Endometrial microvascular endothelial cells (primary cell): ENCODE data around the gene CFHR2. TPM values are rescaled to one million over a fixed set of nuclear protein-coding genes. Genes with fewer than 3 reads are reported as not detected.
"Not testable (repeated sequence)": the region's sequence is repeated elsewhere in the genome, so short reads cannot be mapped to it uniquely, and the experiment has no call there.

Source experiments
- in situ Hi-C: cut with HindIII; loops from 2 replicates; pipeline ENCODE4 v1.10.0; 2017; ENCODE audit warnings: low sequenced_read_pairs, low pct_unique_long_range_greater_than_20kb; ENCODE audit errors: inconsistent ontology term
- total RNA-seq: library from RNA; depleted of rRNA; stranded (reverse); fragments of >200 nt; gene quantifications from one replicate; pipeline ENCODE4 v1.2.3, GENCODE V29; 2015; ENCODE audit errors: inconsistent ontology term

CFHR2 gene
- total RNA-seq, 1 donor from 2014 or later = not detected

DNA sequence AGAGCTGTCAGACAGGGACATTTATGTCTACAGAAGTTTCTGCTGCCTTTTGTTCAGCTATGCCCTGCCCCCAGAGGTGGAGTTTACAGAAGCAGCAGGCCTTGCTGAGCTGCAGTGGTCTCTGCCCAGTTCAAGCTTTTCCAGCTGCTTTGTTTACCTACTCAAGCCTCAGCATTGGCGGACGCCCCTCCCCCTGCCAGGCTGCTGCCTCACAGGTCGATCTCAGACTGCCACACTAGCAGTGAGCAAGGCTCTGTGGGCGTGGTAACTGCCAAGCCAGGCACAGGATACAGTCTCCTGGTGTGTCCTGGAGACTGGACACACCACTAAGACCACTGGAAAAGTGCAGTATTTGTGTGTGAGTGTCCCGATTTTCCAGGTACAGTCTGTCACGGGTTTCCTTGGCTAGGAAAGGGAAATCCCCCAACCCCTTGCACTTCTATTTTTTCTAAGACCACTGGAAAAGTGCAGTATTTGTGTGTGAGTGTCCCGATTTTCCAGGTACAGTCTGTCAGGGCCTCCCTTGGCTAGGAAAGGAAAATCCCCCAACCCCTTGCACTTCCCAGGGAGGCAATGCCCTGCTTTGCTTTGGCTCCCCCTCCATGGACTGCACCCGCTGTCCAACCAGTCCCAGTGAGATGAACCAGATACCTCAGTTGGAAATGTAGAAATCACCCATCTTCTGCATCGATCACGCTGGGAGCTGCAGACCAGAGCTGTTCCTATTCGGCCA is 48.5 kb downstream of the CFHR2 start:
- in situ Hi-C loops = not testable (repeated sequence)

DNA sequence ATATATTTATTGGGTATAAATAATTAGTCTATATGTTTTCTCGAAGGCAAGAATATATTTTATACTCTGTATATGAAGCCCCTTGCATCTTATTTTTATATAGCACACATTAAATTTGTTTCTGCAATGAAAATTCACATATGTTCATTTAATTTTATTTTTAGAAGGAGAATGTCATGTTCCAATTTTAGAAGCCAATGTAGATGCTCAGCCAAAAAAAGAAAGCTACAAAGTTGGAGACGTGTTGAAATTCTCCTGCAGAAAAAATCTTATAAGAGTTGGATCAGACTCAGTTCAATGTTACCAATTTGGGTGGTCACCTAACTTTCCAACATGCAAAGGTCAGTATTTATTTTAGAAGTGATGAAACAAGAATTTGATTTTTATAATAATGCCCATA is 50.4 kb downstream of the CFHR2 start:
- in situ Hi-C loops = no loop called here

DNA sequence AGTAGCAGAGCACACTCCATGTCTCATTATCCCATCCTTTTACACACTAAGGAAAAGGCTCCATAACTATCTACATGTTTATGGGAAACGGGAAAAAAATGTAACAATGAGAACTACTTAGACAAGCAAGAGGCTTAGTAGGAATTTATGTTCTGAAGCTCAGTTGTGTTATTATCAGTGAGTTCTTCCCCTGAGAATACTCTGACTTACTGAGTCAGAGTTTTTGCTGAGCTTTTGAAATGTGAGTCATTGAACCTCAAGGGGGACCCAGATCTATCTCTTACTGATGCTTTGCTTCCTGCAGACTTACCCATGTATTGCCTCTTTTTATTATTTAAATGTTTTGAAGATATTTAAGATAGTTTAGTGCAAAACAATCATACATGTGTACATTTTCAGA is 53.9 kb downstream of the CFHR2 start:
- in situ Hi-C loops = no loop called here

DNA sequence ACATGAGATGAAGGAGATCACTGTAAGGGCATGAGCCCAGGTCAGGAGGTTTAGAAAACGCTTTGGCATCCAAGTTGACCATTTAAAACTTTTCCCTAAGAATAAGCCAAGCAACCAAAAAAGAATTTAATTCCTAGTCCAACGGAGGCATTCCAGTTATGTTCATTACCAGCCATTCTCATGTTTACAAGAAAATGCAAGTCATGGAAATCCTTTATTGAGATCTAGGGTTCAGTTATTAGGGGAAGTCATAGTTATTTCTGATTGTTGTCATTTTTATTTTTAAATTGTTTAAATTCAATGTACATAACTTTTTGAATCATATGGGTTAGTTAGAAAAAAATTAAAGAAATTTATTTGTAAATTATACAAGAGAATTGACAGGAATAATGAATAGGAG is 58.3 kb downstream of the CFHR2 start:
- in situ Hi-C loops = no loop called here

DNA sequence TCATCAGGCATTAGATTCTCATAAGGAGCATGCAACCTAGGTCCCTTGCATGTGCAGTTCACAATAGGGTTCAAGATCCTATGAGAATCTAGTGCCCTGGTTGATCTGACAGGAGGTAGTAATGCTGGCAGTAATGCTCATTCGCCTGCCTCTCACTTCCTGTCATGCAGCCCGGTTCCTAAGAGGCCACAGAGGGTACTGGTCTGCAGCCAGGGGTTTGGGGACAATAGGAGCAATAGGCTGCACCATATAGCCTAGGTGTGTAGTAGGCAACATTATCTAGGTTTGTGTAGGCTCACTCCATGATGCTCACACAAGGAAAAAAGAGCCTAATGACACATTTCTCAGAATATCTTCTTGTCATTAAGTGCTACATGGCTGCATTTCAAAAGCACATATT is 59.6 kb downstream of the CFHR2 start:
- in situ Hi-C loops = no loop called here

DNA sequence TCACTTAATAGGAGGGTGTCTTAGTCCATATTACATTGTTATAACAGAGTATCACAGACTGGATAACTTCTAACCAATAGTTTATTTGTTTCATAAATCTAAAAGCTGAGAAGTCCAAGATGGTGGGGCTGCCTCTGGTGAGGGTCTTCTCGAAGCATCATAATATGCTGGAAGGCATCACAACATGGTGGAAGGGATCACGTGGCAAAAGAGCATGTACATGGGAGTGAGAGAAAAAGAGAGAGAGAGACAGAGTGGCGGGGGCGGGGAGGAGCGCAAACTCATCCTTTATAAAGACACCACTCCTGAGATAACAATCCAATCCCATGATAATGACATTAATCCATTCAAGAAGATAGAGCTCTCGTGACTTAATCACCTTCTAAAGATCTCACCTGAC is 65.3 kb downstream of the CFHR2 start:
- in situ Hi-C loops = no loop called here

Other genes with a start within 250 kb of the CFHR2 start
- gene CFHR3, start 168.9 kb upstream of the CFHR2 start, total RNA-seq = not detected
- gene CFHR1, start 124.0 kb upstream of the CFHR2 start, total RNA-seq = not detected
- not detected for gene CFHR4, start 55.7 kb upstream of the CFHR2 start, total RNA-seq
- not detected for gene CFHR5, start 33.8 kb downstream of the CFHR2 start, total RNA-seq
- not detected for gene F13B, start 123.5 kb downstream of the CFHR2 start, total RNA-seq
- 51.4 TPM for gene ASPM, start 202.9 kb downstream of the CFHR2 start, total RNA-seq